ENCODE results near the gene EIF4G3.
"Not testable (repeated sequence)": the region's sequence is repeated elsewhere in the genome, so short reads cannot be mapped to it uniquely, and the experiment has no call there.

The EIF4G3 gene

DNA sequence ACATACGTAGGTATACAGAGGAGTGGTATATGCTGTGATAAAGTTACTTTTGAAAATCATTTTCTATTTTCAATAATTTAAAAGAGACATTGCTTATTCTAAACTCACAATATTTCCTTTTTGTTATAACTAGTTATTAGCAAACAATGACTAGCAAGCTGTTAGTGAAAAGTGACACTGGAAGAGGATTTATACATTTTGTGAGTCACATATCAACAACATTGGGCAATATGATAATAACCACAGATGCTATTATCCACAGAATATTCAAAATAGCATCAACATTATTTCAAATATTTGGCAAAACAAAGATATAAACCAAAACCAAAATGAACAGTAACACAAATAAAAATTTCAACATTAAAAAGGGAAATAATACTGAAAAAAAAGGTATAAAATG is 285.6 kb downstream of the EIF4G3 start:
- no peak for DNase-seq (ENCODE audit: low read depth in 1 of 2, low spot score in 1 of 2)

DNA sequence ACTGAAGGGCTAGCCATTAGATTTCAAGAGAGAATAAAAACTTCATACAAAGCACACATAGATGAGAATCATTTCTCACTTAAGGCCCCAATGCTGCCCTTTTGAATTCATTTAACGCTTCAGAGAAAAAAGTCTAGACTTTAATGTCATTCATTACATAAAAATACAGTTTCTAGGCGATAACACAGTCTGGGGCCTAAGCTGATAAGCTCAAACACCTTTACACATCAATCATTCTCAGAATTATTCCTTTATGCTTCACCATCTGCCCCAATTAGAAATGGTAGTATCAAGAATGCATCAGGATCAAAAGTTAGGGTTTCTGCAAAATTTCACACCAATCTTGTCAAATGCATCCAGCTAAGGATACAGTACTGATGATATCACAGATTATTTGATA is 289.5 kb downstream of the EIF4G3 start:
- no peak for DNase-seq (ENCODE audit: low read depth in 1 of 2, low spot score in 1 of 2)

DNA sequence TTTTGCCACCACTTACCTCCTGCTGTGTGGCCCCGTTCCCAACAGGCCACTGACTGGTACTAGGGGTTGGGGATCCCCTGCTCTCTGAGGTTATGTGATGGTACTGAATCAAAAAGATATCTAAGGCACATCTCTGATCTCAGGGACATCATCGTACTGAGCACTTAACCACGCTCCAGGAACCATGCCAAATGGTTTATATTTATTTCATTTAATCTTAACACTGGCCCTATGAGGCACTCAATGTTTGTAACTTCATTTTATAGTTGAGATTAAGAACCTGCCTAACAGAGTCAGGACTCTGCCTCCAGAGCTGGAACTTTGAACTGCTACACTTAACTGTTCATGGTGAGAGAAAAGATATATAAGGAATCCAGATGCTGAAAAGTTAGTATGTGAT is 291.6 kb downstream of the EIF4G3 start:
- DNase-seq (ENCODE audit: low read depth in 1 of 2, low spot score in 1 of 2) = no peak

DNA sequence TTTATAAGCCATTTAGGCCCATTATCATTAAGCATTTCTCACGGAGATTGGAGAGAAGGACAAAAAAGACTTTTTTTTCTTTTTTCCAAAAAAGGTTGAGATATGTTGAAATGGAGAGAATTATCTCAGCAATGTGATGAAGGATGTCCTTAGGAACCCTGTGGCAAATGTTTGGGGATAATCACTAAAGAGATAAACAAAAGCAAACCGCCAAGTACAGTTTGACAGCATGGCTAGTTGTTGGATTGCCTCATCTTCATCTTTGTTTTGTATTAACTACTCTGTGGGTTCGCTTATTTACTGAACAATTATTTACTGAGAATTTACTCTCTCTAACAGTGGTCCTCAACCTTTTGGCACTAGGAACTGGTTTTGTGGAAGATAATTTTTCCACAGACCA is 292.2 kb downstream of the EIF4G3 start:
- DNase-seq (ENCODE audit: low read depth in 1 of 2, low spot score in 1 of 2) = no peak

DNA sequence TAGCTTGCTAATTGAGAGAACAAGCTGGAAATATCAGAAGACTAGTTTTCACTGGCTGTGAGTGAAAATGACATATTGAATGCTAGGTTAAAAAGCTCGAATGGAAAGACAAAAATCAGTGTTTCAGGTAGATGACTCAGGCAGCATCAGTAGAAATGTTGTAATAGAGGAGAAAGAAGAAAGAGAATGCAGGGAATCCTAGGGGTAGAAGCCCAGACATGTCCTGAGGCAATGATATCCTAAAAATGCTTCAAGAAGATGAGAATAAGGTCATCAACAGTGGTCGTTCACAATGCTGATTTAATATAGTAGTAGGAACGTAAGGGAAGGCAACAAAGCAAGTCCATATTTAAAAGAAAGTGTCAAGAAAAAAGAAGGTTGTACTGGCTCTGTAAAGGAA is 292.9 kb downstream of the EIF4G3 start:
- no peak for DNase-seq (ENCODE audit: low read depth in 1 of 2, low spot score in 1 of 2)

DNA sequence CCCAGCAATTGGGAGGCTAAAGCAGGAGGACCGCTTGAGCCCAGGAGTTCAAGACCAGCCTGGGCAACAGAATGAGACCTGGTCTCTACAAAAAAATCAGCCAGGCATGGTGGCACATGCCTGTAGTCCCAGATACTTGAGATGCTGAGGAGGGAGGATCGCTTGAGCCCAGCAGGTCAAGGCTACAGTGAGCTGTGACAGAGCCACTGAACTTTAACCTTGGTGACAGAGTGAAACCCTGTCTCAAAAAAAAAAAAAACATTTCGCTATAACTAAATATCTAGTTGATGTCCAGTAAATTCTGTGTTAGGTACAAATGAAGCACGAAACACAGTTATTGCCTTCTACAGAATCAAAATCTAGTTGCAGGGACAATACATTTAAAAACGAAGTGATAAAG is 293.9 kb downstream of the EIF4G3 start:
- DNase-seq (ENCODE audit: low read depth in 1 of 2, low spot score in 1 of 2) = no peak

DNA sequence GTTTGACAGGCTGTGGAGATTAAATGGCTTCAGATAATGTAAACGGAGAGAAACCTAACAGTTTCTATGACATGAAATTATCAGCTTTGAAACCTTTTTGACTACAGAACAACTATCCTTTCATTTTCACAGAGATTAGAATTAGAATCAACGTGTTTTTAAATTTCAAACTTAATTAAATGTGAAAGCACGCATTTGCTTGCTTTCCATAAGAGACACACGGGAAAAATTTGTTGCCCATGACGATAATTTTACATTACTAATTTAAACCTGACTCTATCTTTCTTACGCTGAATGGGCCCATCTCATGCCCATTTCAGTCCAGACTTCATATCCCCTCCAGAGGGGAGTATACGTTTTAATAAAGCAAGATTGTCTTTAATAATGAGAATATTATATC is 297.9 kb downstream of the EIF4G3 start:
- DNase-seq (ENCODE audit: low read depth in 1 of 2, low spot score in 1 of 2) = no peak

DNA sequence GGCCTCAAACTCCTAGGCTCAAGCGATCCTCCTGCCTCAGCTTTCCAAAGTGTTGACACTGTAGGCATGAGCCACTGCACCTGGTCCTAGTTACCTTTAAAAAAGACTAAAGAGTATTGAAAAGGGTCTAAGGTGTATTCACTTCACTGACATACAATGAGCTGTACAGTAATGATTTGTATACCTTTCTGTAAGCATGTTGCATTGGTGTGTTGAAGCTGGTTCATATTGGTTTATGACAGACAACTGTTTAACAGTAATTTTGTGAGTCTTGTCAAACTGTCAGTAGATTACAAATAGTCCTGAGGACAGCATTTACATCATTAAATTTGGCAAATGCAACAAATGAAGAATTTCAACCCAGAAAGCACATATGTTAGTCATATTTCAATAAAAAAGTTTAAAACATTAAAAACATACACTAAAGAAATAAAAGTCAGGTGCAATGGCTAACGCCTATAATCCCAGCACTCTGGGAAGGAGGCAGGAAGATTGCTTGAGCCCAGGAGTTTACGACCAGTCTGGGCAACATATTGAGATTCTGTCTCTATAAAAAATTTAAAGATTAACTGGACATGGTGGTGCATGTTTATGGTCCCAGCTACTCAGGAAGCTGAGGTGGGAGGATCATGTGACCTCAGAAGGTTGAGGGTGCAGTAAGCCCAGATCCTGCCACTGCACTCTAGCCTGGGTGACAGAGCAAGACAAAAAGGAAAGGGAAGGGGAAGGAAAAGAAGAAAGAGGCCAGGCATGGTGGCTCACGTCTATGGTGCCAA is 301.3 kb downstream of the EIF4G3 start:
- no peak for DNase-seq (ENCODE audit: low read depth in 1 of 2, low spot score in 1 of 2)

DNA sequence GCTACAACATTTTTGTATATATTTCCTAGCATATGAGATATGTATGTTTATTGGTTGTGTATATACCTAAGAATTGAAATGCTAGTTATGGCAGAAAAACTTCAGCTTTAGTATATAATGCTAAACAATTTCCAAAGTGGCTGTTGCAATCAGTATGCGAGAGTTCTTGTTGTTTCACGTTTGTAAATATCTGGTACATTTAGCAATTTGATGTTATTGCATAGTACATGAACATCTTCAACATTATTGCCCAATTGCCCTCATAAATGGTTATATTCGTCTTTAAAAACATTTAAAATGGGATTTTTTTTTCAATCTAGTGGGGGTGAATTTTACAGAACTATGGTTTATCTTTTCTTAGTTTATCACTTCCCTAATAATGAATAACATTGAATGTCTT is 303.4 kb downstream of the EIF4G3 start:
- no peak for DNase-seq (ENCODE audit: low read depth in 1 of 2, low spot score in 1 of 2)

DNA sequence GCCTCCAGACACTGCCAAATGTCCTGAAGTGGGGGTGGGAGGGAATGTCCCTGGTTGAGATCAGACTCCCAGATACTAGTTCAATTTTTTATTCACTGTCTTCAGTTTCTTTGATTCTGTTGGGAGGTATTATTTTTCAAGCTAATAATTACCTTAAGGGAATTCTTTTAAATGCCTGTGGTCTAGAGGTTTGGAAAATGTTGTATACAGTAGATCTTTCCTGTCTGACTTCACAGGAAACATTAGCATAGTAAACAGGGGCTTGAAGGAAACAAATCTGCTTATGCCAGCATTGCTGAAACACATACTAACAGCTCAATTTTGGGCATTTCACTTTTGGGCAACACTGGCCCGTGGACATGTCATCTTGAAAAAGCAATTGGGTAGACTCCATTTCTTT is 305.3 kb downstream of the EIF4G3 start:
- no peak for DNase-seq (ENCODE audit: low read depth in 1 of 2, low spot score in 1 of 2)

DNA sequence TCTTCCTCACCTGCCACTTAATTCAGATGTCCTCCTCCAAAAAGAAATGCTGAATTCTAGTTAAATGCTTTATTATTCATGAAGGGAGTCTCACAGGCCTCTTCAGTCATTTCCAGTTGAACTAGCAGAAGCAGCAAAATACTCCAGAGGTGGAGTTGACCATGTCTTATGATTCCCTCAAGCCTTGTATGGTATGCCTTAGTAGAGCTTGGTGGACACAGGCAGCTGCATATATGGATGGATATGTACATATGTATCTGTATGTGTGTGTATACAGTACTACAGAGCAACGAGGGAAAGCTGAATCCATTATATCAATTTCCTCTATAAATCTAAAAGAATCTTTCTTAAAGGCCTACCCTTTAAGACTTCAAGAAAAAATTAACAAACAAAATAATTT is 306.0 kb downstream of the EIF4G3 start:
- DNase-seq (ENCODE audit: low read depth in 1 of 2, low spot score in 1 of 2) = no peak

DNA sequence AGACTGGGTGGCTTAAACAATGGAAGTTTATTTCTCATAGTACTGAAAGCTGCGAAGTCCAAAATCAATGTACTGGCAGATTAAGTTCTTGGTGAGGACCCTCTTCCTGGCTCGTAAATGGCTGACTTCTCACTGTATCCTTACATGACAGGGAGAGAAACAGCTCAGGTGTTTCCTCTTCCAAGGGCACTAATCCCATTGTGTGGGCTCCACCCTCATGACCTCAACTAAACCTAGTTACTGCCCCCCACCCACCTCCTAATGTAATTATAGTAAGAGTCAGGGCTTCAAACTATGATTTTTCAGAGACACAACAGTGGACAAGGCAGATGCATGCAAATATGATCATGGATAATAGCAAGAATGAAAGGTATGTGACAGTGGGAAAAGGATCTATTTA is 308.4 kb downstream of the EIF4G3 start:
- no peak for DNase-seq (ENCODE audit: low read depth in 1 of 2, low spot score in 1 of 2)

DNA sequence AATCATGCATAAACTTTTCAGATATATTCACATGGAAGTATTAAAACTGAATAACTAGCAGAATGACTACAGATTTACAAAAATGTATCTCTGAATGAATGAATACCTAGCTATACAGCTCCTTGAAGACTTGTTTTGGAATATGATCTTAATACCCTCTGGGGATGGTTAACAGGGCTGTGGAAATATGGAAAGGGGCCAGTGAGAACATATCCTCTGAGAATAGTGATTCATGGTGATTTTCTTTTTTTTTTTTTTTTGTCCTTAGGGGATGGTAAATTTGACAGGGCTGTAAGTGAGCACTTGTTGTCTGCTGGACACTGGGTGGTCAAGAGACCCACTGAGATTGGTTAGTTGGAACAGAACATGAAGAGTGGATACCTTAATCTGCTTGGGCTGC is 308.9 kb downstream of the EIF4G3 start:
- no peak for DNase-seq (ENCODE audit: low read depth in 1 of 2, low spot score in 1 of 2)

DNA sequence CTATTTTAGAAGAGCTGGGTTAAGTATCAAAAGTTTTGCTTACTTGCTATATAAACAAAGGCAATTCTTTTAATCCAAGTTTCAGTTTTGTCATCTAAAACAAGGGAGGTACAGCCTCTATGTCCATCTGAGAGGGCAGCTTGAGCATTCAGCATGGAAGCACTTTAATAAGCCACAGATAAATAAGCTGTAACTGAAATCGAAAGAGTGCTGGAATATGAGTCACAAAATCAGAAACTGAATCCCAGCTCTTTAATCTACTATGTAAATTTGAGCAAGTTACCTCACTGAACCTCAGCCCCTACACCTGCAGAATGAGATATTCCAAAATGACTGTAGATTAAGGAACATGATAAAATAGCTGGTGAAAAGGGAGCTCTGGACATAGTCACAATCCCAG is 309.6 kb downstream of the EIF4G3 start:
- no peak for DNase-seq (ENCODE audit: low read depth in 1 of 2, low spot score in 1 of 2)

DNA sequence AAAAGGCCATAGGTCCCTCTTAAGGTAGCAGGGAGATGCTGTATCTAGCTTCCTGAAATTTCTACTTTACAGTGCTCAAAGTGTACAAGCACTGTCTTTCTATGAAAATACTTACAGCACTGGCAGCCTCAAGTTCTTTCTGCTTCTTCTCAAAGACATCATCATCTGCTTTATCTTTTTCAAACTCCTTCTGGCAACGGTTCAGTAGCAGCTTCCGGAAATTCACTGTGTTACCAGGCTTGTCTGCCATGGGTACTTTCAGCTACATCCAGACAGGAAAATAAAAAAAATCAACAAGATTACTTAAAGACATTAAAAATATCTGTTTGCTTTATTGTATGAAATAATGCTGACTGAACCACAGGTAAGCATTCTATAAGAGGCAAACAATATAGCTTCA is 311.7 kb downstream of the EIF4G3 start:
- no peak for DNase-seq (ENCODE audit: low read depth in 1 of 2, low spot score in 1 of 2)

DNA sequence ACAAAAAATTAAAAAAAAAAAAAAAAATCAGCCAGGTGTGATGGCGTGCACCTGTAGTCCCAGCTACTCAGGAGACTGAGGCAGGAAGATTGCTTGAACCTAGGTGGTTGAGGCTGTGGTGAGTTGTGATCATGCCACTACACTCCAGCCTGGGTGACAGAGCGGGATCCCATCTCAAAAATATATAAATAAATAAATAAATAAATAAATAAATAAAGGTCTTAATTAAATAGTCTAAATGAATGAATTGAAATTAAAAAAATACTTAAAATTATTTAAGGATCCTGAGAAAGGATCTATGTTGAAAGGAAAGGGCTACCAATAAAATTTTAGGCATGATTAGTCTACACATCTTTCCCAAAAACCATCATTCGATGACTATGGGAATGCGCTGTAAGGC is 322.2 kb downstream of the EIF4G3 start:
- DNase-seq (ENCODE audit: low read depth in 1 of 2, low spot score in 1 of 2) = no peak

DNA sequence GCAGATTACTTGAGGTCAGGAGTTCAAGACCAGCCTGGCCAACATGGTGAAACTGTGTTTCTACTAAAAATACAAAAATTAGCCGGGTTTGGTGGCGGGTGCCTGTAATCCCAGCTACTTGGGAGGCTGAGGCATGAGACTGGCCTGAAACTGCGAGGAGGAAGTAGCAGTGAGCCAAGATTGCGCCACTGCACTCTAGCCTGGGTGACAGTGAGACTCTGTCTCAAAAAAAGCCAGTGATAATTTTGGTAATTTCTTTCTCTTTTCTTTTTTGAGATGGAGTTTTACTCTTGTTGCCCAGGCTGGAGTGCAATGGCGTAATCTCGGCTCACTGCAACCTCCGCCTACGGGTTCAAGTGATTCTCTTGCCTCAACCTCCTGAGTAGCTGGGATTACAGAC is 324.9 kb downstream of the EIF4G3 start:
- not testable (repeated sequence) for DNase-seq (ENCODE audit: low read depth in 1 of 2, low spot score in 1 of 2)

DNA sequence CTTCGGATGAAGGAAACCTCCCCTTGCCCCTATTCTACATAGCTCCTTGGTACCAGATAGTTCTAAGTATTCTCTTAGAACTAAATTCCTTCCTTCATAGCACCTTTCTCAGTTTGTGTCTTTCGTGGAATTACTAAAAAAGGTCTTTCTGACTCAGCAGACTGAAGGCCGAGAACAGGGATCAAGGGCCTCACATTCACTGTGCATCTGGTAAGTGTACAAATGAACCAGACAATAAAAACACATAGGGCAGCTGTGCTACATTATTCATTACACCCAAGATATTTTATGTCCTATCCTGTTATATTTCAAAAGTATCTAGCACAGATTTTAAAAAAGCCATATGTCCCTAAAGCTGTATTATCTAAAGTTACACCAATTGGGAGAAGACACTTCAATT is 326.7 kb downstream of the EIF4G3 start:
- no peak for DNase-seq (ENCODE audit: low read depth in 1 of 2, low spot score in 1 of 2)

DNA sequence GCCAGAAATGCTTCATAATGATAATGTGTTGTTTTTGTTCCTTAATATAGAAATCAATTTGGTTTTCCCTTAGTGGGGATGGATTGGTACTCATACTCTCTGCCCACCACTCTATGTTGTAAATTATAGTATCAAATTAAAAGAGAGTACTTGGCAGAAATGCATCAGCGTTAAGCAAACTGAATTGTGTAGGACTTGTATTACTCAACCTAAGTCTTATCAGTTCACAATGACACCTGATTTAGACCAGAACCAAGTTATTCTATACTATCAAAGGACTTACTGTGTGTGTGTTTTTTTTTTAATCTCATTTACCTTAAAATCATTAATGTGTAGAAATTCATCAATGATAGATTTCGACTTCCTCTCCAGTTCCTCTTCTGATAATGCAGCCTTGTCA is 327.6 kb downstream of the EIF4G3 start:
- DNase-seq (ENCODE audit: low read depth in 1 of 2, low spot score in 1 of 2) = no peak

DNA sequence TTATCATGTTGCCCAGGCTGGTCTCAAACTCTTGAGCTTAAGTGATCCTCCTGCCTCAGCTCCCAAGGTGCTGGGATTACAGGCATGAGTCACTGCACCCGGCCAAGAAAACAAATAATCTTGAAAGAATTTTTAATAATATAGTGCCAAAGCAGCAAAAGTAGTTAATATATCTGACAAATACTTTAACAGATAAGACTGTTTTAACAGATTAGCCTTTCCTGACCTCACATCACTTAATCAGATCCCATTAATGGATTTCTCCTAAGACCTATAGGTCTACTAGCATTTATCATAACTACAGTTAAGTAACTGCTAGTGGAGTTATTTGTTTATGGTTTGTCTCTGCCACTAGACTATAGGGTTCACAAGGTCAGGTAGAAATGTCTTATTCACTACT is 328.5 kb downstream of the EIF4G3 start:
- no peak for DNase-seq (ENCODE audit: low read depth in 1 of 2, low spot score in 1 of 2)

DNA sequence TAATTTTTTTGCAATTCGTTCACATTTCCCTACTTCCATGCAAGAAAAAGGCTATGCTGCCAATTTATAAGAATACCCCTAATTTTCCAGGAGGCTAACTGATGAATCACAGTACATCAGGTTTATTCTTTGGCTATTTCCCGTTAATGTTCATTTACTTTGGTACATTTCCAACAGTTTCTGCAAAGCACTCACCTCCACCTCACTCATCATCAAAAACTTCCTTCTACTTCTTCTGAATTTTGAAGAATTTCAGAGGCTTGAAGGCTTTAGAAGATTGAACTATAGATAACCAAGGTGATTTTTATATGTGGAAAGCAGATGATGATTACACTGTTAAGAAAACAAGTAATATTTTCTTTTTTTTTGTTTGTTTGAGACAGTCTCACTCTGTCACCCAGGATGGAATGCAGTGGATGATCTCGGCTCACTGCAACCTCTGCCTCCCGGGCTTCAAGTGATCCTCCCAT is 329.1 kb downstream of the EIF4G3 start:
- no peak for DNase-seq (ENCODE audit: low read depth in 1 of 2, low spot score in 1 of 2)

DNA sequence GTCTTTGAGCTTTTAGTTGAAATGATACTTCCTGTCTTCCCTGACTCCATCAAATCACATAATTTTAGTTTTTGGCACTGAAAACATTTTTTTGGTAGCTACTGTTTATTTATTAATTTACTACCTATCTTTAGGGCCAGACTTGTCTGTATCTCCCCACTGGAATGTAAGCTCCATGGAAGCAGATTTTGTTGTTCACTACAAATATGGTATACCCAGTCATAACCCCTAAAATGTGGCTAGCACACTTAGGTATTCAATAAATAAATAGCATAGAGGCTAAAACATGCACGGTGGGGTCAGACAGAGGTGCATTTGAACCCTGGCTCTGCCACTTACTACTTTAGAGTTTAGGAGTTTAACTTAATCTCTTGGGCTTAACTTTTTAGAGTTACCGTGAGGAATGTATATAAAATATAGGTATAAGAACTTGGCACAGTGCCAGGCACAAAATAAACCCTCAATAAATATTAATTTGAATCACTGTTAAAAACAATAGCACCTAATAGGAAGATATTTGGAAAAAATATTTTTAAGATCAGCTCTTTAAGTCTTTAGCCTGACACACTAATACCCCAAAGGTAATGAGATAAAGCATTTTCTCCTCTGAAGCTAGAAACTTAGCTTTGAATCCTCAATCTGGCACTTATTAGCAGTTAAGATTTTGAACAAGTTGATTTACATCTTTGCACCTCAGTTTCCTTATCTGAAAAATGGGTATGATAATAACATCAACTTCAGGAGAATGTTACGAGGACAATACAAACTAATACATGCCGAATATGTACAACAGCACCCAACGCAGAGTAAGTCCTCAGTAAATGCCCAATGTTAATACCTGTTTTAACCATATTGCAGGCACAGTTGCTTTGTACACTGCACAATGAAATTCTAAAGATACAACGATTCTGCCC is 330.0 kb downstream of the EIF4G3 start:
- DNase-seq (ENCODE audit: low read depth in 1 of 2, low spot score in 1 of 2) = no peak
